K562 (cell line): ENCODE measurements around the gene DCP2.

Source experiments
- ATF1 ChIP-seq, 2 experiments: fragments of 450-650 bp in 1 of 2; IDR thresholded peaks; 2 replicates each; pipeline ENCODE4 v1.6.1; 2016; ENCODE audit warnings: missing compliant biosample characterization in 1 of 2, missing genetic modification characterization in 1 of 2
- HDAC2 ChIP-seq: fragments of 450-650 bp; IDR thresholded peaks from 2 replicates; pipeline ENCODE4 v1.6.1; 2016; ENCODE audit warnings: mild to moderate bottlenecking
- TF ChIP-seq, protein P1 (sequence below): fragments of 450-650 bp; IDR thresholded peaks from 2 replicates; pipeline ENCODE4 v1.6.1; 2016; ENCODE audit warnings: low read depth, mild to moderate bottlenecking, moderate library complexity
- TF ChIP-seq, protein P2 (sequence below), 3 experiments: IDR thresholded peaks in 2 of 3; conservative IDR thresholded peaks in 1 of 3; 2 replicates each; pipeline ENCODE4 v1.5.1; 2011 to 2012; ENCODE audit warnings: low read length in 3 of 3, mild to moderate bottlenecking in 3 of 3, control low read depth in 2 of 3, improper control_type of control experiment in 1 of 3, inconsistent platforms in 1 of 3, low read depth in 1 of 3, mixed read lengths in 1 of 3, moderate library complexity in 1 of 3; ENCODE audit not compliant: insufficient read depth in 2 of 3
- TF ChIP-seq, protein P3 (sequence below): fragments of 450-650 bp; formaldehyde crosslinking; IDR thresholded peaks from 2 replicates; pipeline ENCODE4 v1.4.0; 2022; ENCODE audit warnings: missing genetic modification characterization
- TF ChIP-seq, protein P4 (sequence below): sonication (generic); formaldehyde crosslinking; IDR thresholded peaks from 2 replicates; pipeline ENCODE4 v1.8.1; 2023; ENCODE audit warnings: mild to moderate bottlenecking, missing genetic modification reagents
- TF ChIP-seq, protein P5 (sequence below), 2 experiments: fragments of 450-650 bp; formaldehyde crosslinking in 1 of 2; IDR thresholded peaks; 2 replicates each; pipeline versions ENCODE4 v1.4.0 to v1.6.1; 2014 to 2020; ENCODE audit warnings: mild to moderate bottlenecking in 2 of 2, borderline replicate concordance in 1 of 2, low read depth in 1 of 2

DNA sequence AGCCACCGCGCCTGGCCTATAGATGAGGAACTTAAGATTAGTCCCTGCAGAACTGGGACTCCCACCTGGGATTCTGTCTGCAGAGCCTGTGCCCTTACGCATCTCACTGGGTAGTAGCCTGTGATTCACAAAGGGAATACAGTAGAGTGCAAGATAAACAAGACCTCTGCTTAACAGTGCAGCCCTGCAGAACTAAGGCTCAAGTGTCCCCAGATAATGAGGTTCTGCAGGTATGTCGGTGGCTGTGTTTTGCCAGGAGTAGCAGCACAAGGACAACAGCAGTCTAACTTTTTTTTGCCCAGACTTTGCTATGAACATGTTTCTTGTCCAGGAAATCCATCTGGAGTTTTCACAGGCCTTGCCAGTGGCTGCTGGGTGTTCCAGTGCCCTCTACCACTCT, 59.7 kb downstream of the DCP2 start:
- TF ChIP-seq, protein P1, sequence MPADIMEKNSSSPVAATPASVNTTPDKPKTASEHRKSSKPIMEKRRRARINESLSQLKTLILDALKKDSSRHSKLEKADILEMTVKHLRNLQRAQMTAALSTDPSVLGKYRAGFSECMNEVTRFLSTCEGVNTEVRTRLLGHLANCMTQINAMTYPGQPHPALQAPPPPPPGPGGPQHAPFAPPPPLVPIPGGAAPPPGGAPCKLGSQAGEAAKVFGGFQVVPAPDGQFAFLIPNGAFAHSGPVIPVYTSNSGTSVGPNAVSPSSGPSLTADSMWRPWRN, result no peak
- no peak for TF ChIP-seq ATF1 (CRISPR knock-in tag; IDR thresholded peaks at IDR 0.05)
- no peak for TF ChIP-seq ATF1 (tag; IDR thresholded peaks at IDR 0.05)
- TF ChIP-seq, protein P2, sequence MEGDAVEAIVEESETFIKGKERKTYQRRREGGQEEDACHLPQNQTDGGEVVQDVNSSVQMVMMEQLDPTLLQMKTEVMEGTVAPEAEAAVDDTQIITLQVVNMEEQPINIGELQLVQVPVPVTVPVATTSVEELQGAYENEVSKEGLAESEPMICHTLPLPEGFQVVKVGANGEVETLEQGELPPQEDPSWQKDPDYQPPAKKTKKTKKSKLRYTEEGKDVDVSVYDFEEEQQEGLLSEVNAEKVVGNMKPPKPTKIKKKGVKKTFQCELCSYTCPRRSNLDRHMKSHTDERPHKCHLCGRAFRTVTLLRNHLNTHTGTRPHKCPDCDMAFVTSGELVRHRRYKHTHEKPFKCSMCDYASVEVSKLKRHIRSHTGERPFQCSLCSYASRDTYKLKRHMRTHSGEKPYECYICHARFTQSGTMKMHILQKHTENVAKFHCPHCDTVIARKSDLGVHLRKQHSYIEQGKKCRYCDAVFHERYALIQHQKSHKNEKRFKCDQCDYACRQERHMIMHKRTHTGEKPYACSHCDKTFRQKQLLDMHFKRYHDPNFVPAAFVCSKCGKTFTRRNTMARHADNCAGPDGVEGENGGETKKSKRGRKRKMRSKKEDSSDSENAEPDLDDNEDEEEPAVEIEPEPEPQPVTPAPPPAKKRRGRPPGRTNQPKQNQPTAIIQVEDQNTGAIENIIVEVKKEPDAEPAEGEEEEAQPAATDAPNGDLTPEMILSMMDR (IDR thresholded peaks at IDR 0.05 in 2 of 3, conservative IDR thresholded peaks at IDR 0.05 in 1 of 3; ENCODE audit: insufficient read depth in 2 of 3, low read depth in 1 of 3, low read length in 3 of 3), result no peak
- TF ChIP-seq, protein P3, sequence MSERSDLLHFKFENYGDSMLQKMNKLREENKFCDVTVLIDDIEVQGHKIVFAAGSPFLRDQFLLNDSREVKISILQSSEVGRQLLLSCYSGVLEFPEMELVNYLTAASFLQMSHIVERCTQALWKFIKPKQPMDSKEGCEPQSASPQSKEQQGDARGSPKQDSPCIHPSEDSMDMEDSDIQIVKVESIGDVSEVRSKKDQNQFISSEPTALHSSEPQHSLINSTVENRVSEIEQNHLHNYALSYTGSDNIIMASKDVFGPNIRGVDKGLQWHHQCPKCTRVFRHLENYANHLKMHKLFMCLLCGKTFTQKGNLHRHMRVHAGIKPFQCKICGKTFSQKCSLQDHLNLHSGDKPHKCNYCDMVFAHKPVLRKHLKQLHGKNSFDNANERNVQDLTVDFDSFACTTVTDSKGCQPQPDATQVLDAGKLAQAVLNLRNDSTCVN (CRISPR knock-in tag), result no peak
- TF ChIP-seq, protein P4, sequence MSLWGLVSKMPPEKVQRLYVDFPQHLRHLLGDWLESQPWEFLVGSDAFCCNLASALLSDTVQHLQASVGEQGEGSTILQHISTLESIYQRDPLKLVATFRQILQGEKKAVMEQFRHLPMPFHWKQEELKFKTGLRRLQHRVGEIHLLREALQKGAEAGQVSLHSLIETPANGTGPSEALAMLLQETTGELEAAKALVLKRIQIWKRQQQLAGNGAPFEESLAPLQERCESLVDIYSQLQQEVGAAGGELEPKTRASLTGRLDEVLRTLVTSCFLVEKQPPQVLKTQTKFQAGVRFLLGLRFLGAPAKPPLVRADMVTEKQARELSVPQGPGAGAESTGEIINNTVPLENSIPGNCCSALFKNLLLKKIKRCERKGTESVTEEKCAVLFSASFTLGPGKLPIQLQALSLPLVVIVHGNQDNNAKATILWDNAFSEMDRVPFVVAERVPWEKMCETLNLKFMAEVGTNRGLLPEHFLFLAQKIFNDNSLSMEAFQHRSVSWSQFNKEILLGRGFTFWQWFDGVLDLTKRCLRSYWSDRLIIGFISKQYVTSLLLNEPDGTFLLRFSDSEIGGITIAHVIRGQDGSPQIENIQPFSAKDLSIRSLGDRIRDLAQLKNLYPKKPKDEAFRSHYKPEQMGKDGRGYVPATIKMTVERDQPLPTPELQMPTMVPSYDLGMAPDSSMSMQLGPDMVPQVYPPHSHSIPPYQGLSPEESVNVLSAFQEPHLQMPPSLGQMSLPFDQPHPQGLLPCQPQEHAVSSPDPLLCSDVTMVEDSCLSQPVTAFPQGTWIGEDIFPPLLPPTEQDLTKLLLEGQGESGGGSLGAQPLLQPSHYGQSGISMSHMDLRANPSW (CRISPR knock-in tag), result no peak
- TF ChIP-seq HDAC2, result no peak
- TF ChIP-seq, protein P5, sequence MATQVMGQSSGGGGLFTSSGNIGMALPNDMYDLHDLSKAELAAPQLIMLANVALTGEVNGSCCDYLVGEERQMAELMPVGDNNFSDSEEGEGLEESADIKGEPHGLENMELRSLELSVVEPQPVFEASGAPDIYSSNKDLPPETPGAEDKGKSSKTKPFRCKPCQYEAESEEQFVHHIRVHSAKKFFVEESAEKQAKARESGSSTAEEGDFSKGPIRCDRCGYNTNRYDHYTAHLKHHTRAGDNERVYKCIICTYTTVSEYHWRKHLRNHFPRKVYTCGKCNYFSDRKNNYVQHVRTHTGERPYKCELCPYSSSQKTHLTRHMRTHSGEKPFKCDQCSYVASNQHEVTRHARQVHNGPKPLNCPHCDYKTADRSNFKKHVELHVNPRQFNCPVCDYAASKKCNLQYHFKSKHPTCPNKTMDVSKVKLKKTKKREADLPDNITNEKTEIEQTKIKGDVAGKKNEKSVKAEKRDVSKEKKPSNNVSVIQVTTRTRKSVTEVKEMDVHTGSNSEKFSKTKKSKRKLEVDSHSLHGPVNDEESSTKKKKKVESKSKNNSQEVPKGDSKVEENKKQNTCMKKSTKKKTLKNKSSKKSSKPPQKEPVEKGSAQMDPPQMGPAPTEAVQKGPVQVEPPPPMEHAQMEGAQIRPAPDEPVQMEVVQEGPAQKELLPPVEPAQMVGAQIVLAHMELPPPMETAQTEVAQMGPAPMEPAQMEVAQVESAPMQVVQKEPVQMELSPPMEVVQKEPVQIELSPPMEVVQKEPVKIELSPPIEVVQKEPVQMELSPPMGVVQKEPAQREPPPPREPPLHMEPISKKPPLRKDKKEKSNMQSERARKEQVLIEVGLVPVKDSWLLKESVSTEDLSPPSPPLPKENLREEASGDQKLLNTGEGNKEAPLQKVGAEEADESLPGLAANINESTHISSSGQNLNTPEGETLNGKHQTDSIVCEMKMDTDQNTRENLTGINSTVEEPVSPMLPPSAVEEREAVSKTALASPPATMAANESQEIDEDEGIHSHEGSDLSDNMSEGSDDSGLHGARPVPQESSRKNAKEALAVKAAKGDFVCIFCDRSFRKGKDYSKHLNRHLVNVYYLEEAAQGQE (IDR thresholded peaks at IDR 0.05; ENCODE audit: borderline replicate concordance), result no peak
- TF ChIP-seq, protein P5 (CRISPR knock-in tag; IDR thresholded peaks at IDR 0.05; ENCODE audit: low read depth), result no peak
